ENCODE measurements around the gene CRIM1.
"Not testable (repeated sequence)": the region's sequence is repeated elsewhere in the genome, so short reads cannot be mapped to it uniquely, and the experiment has no call there.

The CRIM1 gene

DNA sequence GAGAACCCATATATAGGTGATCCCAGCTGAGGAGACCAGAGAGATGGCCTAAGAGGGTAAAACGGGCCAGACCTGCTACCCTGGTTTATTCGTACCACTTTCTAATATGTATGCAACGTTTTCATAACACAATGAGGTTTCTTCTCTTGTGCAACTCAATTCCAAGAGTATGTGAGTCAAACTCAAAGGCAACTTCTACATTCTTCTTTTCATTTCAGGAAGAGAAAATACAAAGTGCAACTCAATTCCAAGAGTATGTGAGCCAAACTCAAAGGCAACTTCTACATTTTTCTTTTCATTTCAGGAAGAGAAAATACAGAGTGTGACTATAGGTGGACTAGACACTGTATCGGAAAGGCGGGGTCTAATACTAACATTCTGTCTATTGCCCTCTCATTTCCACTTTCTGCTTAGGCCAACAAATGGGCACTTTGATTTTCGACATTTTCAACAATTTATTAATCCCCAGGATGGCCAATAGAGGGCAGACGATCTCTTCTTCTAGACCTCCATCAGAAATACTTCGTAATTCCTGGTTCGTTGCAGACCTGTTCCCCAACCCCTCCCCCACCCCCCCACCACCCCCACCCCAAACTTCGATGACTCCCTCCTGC is 3.7 kb upstream of the CRIM1 start:
- DNase-seq = no peak

- DNase-seq = no peak
Measured at GRCh38 chr2:36352701-36353100, 2.9 kb upstream of the CRIM1 start.

- DNase-seq = no peak
Measured at GRCh38 chr2:36354811-36355150, 797 bp upstream of the CRIM1 start.

GRCh38 chr2:36355890-36356297 is 316 bp downstream of the CRIM1 start:
- DNase-seq = no peak

GRCh38 chr2:36356298-36356989 is 866 bp downstream of the CRIM1 start:
- peak; percentile 27 to 30 for DNase-seq

- peak; percentile 12 to 30 for DNase-seq
Measured at GRCh38 chr2:36356990-36357846, 1.6 kb downstream of the CRIM1 start.

- DNase-seq = no peak
Measured at GRCh38 chr2:36357847-36358659, 2.5 kb downstream of the CRIM1 start.

- DNase-seq = no peak
Measured at GRCh38 chr2:36359067-36359466, 3.5 kb downstream of the CRIM1 start.

DNA sequence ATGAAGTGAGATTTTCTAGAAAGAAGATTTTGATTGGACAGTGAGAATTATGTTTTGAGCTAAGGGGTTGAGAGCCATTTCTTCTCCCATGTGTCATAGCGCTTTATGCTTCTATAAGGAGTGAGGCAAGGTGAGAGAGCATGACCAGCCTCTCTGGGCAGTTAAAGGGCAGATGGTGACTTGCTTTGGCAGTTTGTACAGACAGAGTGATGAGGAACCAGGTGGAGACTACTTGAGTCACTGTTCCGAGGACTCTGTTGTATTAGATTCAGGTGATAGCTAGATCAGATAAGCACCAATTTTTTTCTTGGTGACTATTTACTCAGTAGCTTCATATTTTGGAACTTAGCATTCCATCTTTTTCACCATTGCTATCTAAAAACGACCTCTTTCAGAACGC is 4.5 kb downstream of the CRIM1 start:
- DNase-seq = no peak

DNA sequence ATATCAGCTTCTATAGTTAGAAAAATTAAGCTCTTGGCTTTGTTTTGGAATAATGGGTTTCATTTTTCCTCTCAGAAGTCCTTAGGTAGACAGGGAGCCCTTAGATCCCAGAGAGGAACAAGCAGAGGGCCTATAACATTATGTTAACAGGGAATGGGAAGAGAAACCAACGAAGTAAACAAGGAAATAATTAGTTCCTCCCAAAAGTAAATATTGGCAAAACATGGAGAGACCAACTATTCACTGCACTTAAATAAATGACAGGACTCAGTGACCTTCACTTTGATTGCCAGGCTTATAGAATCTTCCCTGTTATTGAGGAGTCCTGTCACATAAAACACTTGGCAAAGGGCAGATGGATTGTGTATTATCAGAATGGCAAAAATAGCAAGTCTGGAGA is 5.3 kb downstream of the CRIM1 start:
- DNase-seq = no peak

DNA sequence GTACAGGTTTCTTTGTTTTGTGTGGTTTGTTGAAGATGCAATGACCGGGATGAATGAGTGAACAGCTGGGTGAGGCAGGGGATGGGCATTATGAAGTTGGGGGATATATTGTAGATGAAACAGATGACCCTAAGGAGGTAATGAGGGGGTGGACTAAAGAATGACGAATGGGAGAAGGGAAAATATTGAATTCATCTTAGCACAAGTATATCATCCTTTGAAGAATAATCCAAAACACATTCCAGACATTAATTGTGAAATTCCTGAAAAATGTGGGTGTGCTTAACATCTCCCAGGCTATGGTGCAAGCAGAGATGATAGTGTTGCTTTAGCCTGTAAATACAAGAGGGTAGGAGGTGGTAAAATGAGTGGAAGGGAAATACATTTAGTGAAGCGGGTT is 5.8 kb downstream of the CRIM1 start:
- DNase-seq = no peak

DNA sequence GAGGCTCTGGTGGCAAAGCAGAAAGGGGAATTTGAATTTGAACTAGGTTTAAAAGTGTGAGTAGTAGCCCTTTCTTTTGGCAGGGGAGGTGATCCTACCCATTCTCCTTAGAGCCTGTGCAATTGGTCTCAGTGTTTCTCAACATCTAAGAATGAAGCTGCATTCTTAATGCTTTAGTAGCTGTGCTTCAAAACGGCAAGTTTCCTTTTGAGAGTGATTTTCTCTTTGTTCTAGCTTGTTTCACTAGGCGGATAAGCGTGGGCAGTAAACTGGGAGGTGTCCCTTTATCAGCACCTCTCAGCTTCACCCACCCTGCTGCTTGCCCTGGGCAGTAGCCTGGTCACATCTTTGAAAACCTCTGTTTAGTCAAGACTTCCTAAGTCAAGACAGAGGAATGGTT is 6.7 kb downstream of the CRIM1 start:
- DNase-seq = no peak

DNA sequence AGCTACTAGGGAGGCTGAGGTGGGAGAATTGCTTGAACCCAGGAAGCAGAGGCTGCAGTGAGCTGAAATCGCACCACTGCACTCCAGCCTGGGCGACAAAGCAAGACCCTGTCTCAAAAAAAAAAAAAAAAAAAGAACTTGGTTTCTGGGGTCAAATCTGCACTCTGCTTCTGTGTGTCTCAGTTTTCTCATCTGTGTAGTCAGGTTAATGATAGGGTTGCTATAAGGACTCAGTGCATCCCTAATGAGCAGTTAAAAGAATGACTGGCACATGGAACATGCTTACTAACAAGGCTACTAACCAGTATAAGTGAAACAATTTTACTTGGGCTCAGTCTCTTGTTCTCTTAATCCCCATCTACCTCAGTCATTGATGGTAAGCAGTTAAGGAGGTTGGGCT is 7.5 kb downstream of the CRIM1 start:
- DNase-seq = not testable (repeated sequence)

- DNase-seq = no peak
Measured at GRCh38 chr2:36366491-36367120, 11.0 kb downstream of the CRIM1 start.

- DNase-seq = no peak
Measured at GRCh38 chr2:36367486-36367885, 11.9 kb downstream of the CRIM1 start.

DNA sequence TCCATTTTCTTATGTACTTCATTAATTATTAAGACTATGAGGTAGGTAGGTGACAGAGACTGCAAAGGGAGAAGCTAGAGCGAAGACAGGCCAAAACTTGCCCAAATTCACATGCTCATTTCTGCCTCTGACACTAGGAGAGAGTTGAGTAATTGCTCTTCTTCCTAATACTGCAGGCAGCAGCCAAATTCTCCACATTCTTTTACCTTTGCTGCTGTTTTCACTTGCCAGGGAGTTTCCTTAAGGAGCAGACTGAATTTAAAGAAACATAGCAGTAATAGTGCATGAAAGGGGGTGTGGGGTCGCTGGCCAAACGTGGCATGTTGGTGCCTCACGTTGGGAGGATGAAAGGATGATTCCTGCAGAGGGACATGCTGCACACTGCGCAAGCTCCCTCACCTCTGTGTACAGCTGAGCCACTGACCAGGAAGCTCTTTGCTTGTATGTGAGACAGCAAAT is 12.3 kb downstream of the CRIM1 start:
- DNase-seq = no peak

- DNase-seq = no peak
Measured at GRCh38 chr2:36368438-36368837, 12.9 kb downstream of the CRIM1 start.

- no peak for DNase-seq
Measured at GRCh38 chr2:36369163-36369562, 13.6 kb downstream of the CRIM1 start.

GRCh38 chr2:36369716-36370115 is 14.1 kb downstream of the CRIM1 start:
- no peak for DNase-seq

DNA sequence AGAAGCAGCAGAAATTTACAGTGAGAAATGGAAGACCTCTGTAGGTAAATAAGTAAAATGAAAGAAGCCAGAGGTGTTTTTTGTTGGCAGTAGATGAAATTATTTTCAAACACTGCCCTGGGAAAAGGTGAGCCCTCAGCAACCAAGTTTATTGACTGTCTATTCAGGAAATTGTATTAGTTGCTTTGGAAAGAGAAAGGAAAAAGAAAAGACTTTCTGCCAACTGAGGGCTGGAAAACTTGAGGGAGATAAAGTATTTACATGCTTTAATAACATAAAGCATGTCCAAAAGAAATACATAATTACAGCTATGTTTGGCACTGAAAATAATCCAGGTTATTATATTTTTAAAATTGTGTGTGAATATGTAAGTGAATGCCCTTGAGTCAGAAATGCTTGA is 14.7 kb downstream of the CRIM1 start:
- DNase-seq = no peak

- no peak for DNase-seq
Measured at GRCh38 chr2:36371070-36371874, 15.7 kb downstream of the CRIM1 start.

GRCh38 chr2:36371928-36372391 is 16.4 kb downstream of the CRIM1 start:
- DNase-seq = no peak
